ENCODE results near the gene ADAMTSL4.

The ADAMTSL4 gene

DNA sequence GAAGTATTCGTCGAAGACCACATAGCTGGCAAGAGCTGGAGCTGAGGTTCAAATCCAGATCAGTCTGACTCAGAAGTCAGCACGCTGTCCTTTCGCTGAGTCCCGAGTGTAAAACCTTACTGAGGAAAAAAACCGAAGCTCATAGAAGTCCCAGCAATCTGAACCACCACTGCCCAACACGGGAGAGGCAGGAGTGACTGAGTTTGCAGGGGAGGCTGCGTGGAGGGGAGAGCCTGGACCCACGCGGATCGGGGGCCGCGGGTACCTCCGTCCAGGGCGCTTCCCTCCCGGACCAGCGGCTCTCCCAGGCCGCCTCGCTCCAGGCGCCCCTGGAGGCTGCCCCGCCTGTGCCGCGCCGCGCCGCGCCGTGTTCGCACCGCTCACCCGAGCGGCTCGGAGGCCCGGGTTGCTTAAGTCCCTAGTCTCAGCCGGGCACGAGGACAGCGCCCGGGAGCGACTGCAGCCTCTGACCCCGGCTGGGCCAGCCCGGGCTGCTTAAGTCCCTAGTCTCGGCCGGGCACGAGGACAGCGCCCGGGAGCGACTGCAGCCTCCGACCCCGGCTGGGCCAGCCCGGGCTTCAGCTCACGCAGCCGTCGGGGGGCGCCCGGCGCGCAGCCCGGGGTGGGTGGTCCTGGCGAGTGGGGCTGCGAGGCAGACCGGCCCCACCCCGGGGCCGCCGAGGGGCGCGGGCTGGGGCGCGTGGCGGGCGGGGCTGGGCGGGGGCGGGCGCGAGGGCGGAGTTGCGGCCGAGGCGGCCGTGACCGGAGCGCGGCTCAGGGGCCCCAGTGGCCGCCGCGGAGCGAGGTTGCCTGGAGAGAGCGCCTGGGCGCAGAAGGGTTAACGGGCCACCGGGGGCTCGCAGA lies at the start of gene ADAMTSL4:
Gene ADAMTSL4 (plus strand): TSS at position 777 of the 864 bp plus-strand sequence. CDS start 2,881 bp downstream, outside the sequence.
- ATAC-seq: peak; percentile 75

DNA sequence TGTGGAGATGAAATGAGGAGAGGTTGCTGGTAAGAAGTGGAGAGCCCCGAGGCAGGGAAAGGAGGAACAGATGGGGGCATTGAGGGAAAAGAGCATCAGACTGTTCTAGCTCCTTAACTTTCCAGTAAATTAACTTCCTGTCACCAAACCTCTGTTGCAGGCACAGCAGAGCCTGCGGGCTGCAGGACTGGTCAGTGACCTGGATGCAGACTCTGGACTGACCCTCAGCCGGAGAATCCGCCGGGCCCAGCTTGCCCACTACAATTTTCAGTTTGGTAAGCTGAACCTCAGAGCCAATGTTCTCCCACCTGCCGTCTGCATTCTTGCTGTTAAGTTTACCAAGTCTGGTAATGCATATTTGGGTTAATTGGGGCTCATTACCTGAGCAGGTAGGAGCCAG lies 43.8 kb upstream of the ADAMTSL4 start:
- DNase-seq: no peak
- no peak for ATAC-seq

More for the DNA sequence above, at the start of gene ADAMTSL4:
- peak; percentile 61 for DNase-seq

DNA sequence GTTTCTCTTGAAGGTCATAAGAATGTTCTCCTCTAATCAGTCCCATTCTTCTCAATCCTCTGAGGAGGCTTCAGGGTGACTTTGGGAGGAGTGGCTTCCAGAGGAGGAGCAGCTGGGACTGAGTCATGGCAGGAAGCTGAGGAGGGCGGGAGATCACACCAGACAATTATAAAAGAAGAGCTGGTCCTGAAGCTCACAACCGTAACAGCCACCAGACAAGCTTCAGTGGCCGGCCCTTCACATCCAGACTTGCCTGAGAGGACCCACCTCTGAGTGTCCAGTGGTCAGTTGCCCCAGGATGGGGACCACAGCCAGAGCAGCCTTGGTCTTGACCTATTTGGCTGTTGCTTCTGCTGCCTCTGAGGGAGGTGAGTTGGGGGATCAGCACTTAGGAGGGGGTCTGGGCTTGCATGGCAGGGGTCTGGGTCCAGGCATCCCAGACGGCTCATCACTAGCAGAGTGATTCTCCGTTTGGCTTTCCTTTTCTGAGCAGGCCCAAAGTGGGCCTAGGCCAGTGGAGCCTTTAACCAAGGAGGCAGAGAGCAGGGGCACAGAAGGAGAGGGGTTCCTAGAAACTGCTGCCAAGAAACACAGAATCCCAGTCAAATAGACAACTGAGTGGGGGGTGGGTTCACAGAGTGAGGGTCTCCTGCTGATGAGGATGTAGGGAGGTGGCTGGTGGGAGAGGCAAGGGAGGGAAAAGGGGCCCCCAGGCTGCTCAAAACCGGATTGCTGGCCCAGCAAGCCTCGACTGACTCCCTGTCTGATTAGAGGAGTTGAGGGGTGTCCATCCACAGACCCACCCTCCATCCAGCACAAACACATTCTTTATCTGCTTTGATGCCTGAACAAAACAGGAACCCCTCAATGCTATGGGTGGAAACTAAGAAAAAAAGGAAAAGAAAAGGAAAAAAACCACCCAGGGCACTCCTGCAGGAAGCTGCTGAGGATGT lies 41.0 kb upstream of the ADAMTSL4 start, which contains the start of gene ECM1:
Gene ECM1 (plus strand): TSS at position 198 of the 953 bp plus-strand sequence. CDS start 101 bp downstream, at position 299.
- DNase-seq: no peak
- ATAC-seq: no peak

DNA sequence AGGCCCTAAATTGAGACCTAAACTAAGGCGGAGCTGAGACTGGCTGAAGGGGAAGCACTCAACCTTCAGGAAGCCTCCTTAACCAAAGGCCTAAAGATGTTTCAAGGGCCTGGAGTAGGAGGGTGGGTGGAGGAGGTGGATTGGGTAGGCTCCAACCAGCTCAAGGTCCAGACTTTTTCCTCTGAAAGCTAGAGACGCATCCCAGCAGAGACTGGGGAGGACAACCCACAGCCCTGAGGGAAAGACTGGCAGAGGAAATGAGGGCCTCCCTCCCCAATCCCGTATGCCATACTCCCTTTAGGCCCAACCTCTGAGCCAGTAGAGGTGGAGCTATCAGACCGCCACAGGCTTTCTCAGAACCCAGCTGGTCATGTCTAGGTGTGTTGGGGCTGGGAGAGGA lies 40.2 kb upstream of the ADAMTSL4 start:
- DNase-seq: no peak
- no peak for ATAC-seq

GRCh38 chr1:150511551-150511950 lies 37.7 kb upstream of the ADAMTSL4 start:
- ATAC-seq: no peak
- DNase-seq: no peak

GRCh38 chr1:150511985-150512660 lies 37.1 kb upstream of the ADAMTSL4 start:
- ATAC-seq (no peak), DNase-seq (no peak)

GRCh38 chr1:150512846-150513245 lies 36.4 kb upstream of the ADAMTSL4 start:
- ATAC-seq (no peak), DNase-seq (no peak)

DNA sequence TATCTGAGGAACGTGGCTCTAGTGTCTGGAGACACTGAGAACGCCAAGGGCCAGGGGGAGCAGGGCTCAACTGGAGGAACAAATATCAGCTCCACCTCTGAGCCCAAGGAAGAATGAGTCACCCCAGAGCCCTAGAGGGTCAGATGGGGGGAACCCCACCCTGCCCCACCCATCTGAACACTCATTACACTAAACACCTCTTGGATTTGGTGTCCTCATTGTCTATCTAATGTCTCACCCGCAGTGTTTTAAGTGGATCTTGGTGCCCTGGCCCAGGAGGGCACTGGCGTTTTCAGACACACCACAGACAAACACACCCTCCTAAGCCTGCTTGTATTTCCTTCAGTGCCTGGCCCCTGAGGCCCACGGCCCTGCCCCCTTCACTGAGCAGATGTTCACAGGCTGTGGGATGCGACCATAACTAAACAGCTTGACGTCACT lies 35.8 kb upstream of the ADAMTSL4 start:
- DNase-seq (no peak), ATAC-seq (no peak)

GRCh38 chr1:150514260-150514659 lies 34.9 kb upstream of the ADAMTSL4 start:
- ATAC-seq (no peak), DNase-seq (no peak)

DNA sequence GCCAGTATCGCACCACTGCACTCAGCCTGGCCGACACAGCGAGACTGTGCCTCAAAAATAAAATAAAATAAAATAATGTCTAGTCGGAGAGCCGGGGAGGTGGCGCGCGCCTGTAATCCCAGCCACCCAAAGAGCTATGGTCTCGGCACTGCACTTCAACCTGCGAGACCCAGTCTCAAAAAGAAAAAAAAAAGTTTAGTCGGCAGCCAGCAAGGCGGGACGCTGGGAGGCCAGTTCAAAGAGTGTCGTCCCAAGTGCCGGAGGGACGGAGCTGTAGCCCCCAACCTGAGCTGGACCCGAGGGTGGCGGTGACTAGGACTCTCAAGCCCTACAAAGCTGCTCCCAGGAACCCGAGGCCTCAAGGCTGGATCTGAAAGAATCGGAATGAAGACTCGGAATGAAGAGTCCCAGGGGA lies 34.3 kb upstream of the ADAMTSL4 start:
- ATAC-seq (no peak), DNase-seq (no peak)

GRCh38 chr1:150515328-150516049 lies 33.7 kb upstream of the ADAMTSL4 start, which contains the start of gene FALEC:
Gene FALEC (plus strand): TSS chr1:150515752.
- ATAC-seq: peak; percentile 97
- peak; percentile 94 for DNase-seq

- DNase-seq (peak; percentile 24), ATAC-seq (peak; percentile 1)
Observed at GRCh38 chr1:150516050-150516591, 33.1 kb upstream of the ADAMTSL4 start.

- ATAC-seq (no peak), DNase-seq (no peak)
Observed at GRCh38 chr1:150516616-150517015, 32.6 kb upstream of the ADAMTSL4 start.

DNA sequence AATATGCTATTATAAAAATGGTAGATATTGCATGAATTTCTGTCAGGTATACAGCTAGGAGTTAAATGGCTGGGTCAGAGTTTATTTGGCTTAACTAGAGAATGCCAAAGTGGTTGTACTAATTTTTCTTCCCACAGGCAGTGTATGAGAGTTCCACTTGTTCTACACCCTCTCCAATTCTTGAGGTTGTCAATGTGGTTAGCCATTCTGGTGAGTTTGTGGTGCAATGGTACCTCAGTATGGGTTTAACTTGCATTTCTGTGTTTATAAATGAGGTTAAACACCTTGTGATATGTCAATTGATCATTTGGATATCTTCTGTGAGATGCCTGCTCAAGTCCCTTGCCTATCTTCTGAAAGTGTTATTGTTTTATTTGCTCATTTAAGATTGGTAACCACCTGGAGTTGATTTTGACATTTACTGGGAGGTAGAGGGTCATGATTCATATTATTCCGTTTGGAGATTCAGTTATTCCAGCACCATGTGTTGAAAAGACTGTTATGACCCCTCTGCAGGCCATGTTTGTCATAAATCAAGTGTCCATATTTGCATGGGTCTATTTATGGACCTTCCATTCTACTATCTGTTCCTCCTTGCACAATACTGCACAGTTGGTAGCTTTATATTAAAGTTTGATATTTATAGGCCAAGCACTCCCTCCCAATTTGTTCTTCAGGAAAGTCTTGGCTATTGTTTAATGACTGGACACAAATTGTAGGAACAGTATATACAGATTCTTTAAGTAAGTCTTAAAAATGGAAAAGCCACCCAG lies 27.8 kb upstream of the ADAMTSL4 start:
- ATAC-seq: no peak
- no peak for DNase-seq

- no peak for ATAC-seq
- DNase-seq: no peak
Observed at GRCh38 chr1:150525348-150525747, 23.9 kb upstream of the ADAMTSL4 start.

- no peak for ATAC-seq
- no peak for DNase-seq
Observed at GRCh38 chr1:150528196-150528595, 21.0 kb upstream of the ADAMTSL4 start.

- ATAC-seq (no peak), DNase-seq (no peak)
Observed at GRCh38 chr1:150529017-150529416, 20.2 kb upstream of the ADAMTSL4 start.

DNA sequence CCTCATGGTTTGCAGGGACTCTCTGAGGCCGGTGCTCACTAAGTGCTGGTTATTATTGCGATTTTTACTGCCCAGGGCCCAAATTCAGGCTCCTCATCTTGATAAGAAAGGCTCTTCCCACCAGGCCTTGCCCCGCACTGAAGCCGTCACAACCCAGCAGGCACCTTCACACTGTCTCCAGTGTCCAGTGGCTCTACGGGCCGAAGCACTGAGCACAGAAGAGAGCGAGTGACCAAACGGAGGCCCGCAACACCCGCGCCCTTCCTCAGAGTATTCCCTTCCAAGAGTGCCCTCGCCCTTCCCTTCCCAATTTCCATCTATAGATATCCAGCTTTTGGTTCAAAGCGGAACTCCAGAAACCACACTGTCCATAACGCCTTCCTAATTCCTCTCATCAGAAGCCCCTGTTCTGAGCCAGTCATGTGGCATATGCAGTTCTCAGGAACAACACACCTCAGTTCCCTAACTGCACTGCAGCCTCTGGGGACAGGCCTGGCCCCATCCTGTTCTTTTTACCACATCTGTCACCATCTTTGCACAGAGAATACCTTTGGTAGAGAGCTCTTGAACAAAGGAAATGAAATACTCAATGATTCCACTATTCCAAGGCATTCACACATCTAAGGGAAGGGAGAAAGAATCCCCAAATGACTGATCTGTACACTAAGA lies 18.6 kb upstream of the ADAMTSL4 start:
- no peak for DNase-seq

GRCh38 chr1:150532860-150533259 lies 16.3 kb upstream of the ADAMTSL4 start:
- ATAC-seq: no peak
- no peak for DNase-seq

More for the DNA sequence above, 18.6 kb upstream of the ADAMTSL4 start:
- ATAC-seq: no peak

GRCh38 chr1:150534002-150534401 lies 15.2 kb upstream of the ADAMTSL4 start:
- DNase-seq (no peak), ATAC-seq (no peak)
